ENCODE results near the gene CTNNA1. TPM values are rescaled to one million over a fixed set of nuclear protein-coding genes. Genes with fewer than 3 reads are reported as not detected.

The CTNNA1 gene
- total RNA-seq, 3 donors from 2014 or later (not counting 1 experiment from before 2014, with no cell fraction given): 34.4 to 53.0 (median 49.8) TPM

GRCh38 chr5:138829341-138829740 is 76.1 kb downstream of the CTNNA1 start:
- H3K36me3 ChIP-seq (ENCODE audit: control insufficient read depth, insufficient read depth, low read length): peaks cover 2% of the 10 kb centered on the region
- H3K27me3 ChIP-seq (ENCODE audit: control insufficient read depth, insufficient read depth, low read length): no peaks in the 10 kb centered on the region
- H3K27ac ChIP-seq (ENCODE audit: low read length): no peak overlapping the region
- Mint-ChIP-seq H3K36me3 (no peaks in the 10 kb centered on the region), H3K9me3 (no peaks in the 10 kb centered on the region), H3K27ac (no peak overlapping the region), H3K4me3 (no peak overlapping the region), H3K27me3 (ENCODE audit: low read depth in 2 of 2) (no peaks in the 10 kb centered on the region), H3K4me1 (peaks cover 0 to 11% of the 10 kb centered on the region in 2 donors)
- DNase-seq: no peak
- no peak for TF ChIP-seq CTCF (IDR thresholded peaks at IDR 0.05)
- no peaks in the 10 kb centered on the region for H3K9me3 ChIP-seq (ENCODE audit: control insufficient read depth, insufficient read depth, low read length)
- no peak overlapping the region for H3K4me3 ChIP-seq (ENCODE audit: low read length)
- no peaks in the 10 kb centered on the region for H3K4me1 ChIP-seq (ENCODE audit: control insufficient read depth, insufficient read depth, low read length)
- no peak for ATAC-seq
- WGBS (ENCODE audit: insufficient coverage): 98% methylated on average over 3 of the region's 3 CpGs
- intact Hi-C loops (cut with micrococcal nuclease): no loop called here

- no peaks in the 10 kb centered on the region for H3K36me3 ChIP-seq (ENCODE audit: control insufficient read depth, insufficient read depth, low read length)
- H3K4me3 ChIP-seq (ENCODE audit: low read length): no peak overlapping the region
- intact Hi-C loops (cut with micrococcal nuclease): no loop called here
- no peak overlapping the region for H3K27ac ChIP-seq (ENCODE audit: low read length)
- Mint-ChIP-seq H3K4me1 (peaks cover 0 to 18% of the 10 kb centered on the region in 2 donors), H3K36me3 (no peaks in the 10 kb centered on the region), H3K4me3 (no peak overlapping the region), H3K9me3 (no peaks in the 10 kb centered on the region), H3K27ac (no peak overlapping the region), H3K27me3 (ENCODE audit: low read depth in 2 of 2) (no peaks in the 10 kb centered on the region)
- no peaks in the 10 kb centered on the region for H3K27me3 ChIP-seq (ENCODE audit: control insufficient read depth, insufficient read depth, low read length)
- TF ChIP-seq CTCF (IDR thresholded peaks at IDR 0.05): no peak
- no peaks in the 10 kb centered on the region for H3K4me1 ChIP-seq (ENCODE audit: control insufficient read depth, insufficient read depth, low read length)
- DNase-seq (no peak), ATAC-seq (no peak)
- no peaks in the 10 kb centered on the region for H3K9me3 ChIP-seq (ENCODE audit: control insufficient read depth, insufficient read depth, low read length)
These were observed 78.5 kb downstream of the CTNNA1 start for GRCh38 chr5:138831703-138832102.

- Mint-ChIP-seq H3K27ac (no peak overlapping the region), H3K4me3 (no peak overlapping the region), H3K27me3 (ENCODE audit: low read depth in 2 of 2) (no peaks in the 10 kb centered on the region), H3K9me3 (no peaks in the 10 kb centered on the region), H3K4me1 (peaks cover 0 to 18% of the 10 kb centered on the region in 2 donors), H3K36me3 (no peaks in the 10 kb centered on the region)
- Histone ChIP-seq H3K36me3 (ENCODE audit: control insufficient read depth, insufficient read depth, low read length) (no peaks in the 10 kb centered on the region), H3K27me3 (ENCODE audit: control insufficient read depth, insufficient read depth, low read length) (no peaks in the 10 kb centered on the region), H3K4me3 (ENCODE audit: low read length) (no peak overlapping the region), H3K27ac (ENCODE audit: low read length) (no peak overlapping the region), H3K9me3 (ENCODE audit: control insufficient read depth, insufficient read depth, low read length) (no peaks in the 10 kb centered on the region), H3K4me1 (ENCODE audit: control insufficient read depth, insufficient read depth, low read length) (no peaks in the 10 kb centered on the region)
- intact Hi-C loops (cut with micrococcal nuclease): no loop called here
- WGBS (ENCODE audit: insufficient coverage): 67% methylated on average over 1 of the region's 2 CpGs
- DNase-seq: no peak
- TF ChIP-seq CTCF (IDR thresholded peaks at IDR 0.05): no peak
- no peak for ATAC-seq
These were observed 79.0 kb downstream of the CTNNA1 start for GRCh38 chr5:138832218-138832617.

GRCh38 chr5:138833080-138833479 is 79.9 kb downstream of the CTNNA1 start:
- Mint-ChIP-seq H3K27ac (no peak overlapping the region), H3K4me3 (no peak overlapping the region), H3K9me3 (no peaks in the 10 kb centered on the region), H3K27me3 (ENCODE audit: low read depth in 2 of 2) (no peaks in the 10 kb centered on the region), H3K36me3 (no peaks in the 10 kb centered on the region), H3K4me1 (peaks cover 0 to 18% of the 10 kb centered on the region in 2 donors)
- Histone ChIP-seq H3K4me1 (ENCODE audit: control insufficient read depth, insufficient read depth, low read length) (no peaks in the 10 kb centered on the region), H3K9me3 (ENCODE audit: control insufficient read depth, insufficient read depth, low read length) (no peaks in the 10 kb centered on the region), H3K27me3 (ENCODE audit: control insufficient read depth, insufficient read depth, low read length) (no peaks in the 10 kb centered on the region), H3K36me3 (ENCODE audit: control insufficient read depth, insufficient read depth, low read length) (no peaks in the 10 kb centered on the region), H3K27ac (ENCODE audit: low read length) (no peak overlapping the region), H3K4me3 (ENCODE audit: low read length) (no peak overlapping the region)
- ATAC-seq: no peak
- WGBS (ENCODE audit: insufficient coverage): 97% methylated on average over 2 of the region's 2 CpGs
- intact Hi-C loops (cut with micrococcal nuclease): no loop called here
- TF ChIP-seq CTCF (IDR thresholded peaks at IDR 0.05): no peak
- DNase-seq: no peak

Data from natural killer cell (primary cell).